A549 (cell line): ENCODE measurements around the gene SYK.

Experiments used
- KDM1A ChIP-seq: fragments of 200-600 bp; sonication (generic); IDR thresholded peaks from 2 replicates; pipeline ENCODE4 v1.6.1; 2016; ENCODE audit warnings: low read depth, mild to moderate bottlenecking
- MAZ ChIP-seq: fragments of 150-350 bp; IDR thresholded peaks from 2 replicates; pipeline ENCODE4 v1.6.1; 2014; ENCODE audit warnings: antibody characterized with exemption, low read depth, low read length, borderline replicate concordance
- MYC ChIP-seq: IDR thresholded peaks from 2 replicates; pipeline ENCODE4 v1.6.1; 2012; ENCODE audit warnings: mild to moderate bottlenecking, inconsistent platforms, low read length, improper control_type of control experiment, borderline replicate concordance
- RNF2 ChIP-seq: fragments of 200-600 bp; sonication (generic); IDR thresholded peaks from 2 replicates; pipeline ENCODE4 v1.6.1; 2016; ENCODE audit warnings: low read depth, mild to moderate bottlenecking, antibody characterized with exemption, moderate library complexity, borderline replicate concordance

DNA sequence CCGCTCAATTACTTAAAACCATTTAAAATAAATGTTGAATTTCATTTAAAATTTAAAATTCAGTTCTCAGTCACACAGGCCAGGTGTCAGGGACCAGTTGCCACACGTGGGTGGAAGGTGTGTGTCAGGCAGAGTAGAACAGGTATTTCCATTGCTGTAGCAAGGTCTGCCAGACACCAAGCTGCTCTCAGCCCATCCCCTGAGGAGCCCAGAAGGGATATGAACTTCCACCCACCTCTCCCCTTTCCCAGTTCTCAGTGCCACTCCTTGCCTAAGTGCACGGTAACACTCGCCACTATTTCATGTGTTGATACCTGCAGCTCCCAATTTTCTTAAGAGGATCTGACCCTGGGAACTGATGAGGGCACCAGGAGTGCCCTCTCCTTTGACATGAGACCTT lies 12.7 kb downstream of the SYK start:
- no peak for TF ChIP-seq RNF2
- TF ChIP-seq KDM1A, result no peak
- TF ChIP-seq MYC, result no peak
- no peak for TF ChIP-seq MAZ
